WTC11 (cell line): ENCODE measurements around the gene ROPN1L. TPM values are rescaled to one million over a fixed set of nuclear protein-coding genes. Genes with fewer than 3 reads are reported as not detected.

Experiments
- ATAC-seq: fragments of 200-7000 bp; cut with Tn5 transposase; 2 replicates; pipeline ENCODE4 v1.10.0; 2021; ENCODE audit warnings: mild to moderate bottlenecking, moderate library complexity
- CTCF ChIA-PET: fragments of 300-600 bp; sonication (Branson Sonifier 250); formaldehyde crosslinking; loops from one replicate; lab custom pipeline; 2021; ENCODE audit warnings: antibody characterized with exemption; lab: Charles Lee
- POLR2A ChIA-PET: fragments of 350-600 bp; sonication (Branson Sonifier 250); formaldehyde crosslinking; loops from one replicate; lab custom pipeline; 2021; ENCODE audit warnings: antibody characterized with exemption; lab: Charles Lee
- DNase-seq: peaks from one replicate; pipeline ENCODE4 v3.0.0; 2021; ENCODE audit warnings: low spot score
- H3K27ac Mint-ChIP-seq: 2 replicates; pipeline ENCODE4 v1.8.0; 2021; ENCODE audit warnings: mixed read lengths
- H3K27me3 Mint-ChIP-seq: 2 replicates; pipeline ENCODE4 v1.8.0; 2021; ENCODE audit warnings: low read depth, mild to moderate bottlenecking, moderate library complexity, mixed read lengths
- H3K36me3 Mint-ChIP-seq: 2 replicates; pipeline ENCODE4 v1.8.0; 2021; ENCODE audit warnings: mixed read lengths
- H3K4me1 Mint-ChIP-seq: 2 replicates; pipeline ENCODE4 v1.8.0; 2022; ENCODE audit warnings: mixed read lengths
- H3K4me3 Mint-ChIP-seq: 2 replicates; pipeline ENCODE4 v1.8.0; 2021; ENCODE audit warnings: mild to moderate bottlenecking, moderate library complexity, mixed read lengths
- H3K9me3 Mint-ChIP-seq: 2 replicates; pipeline ENCODE4 v1.8.0; 2021; ENCODE audit warnings: mixed read lengths
- CTCF ChIP-seq: fragments of 200-600 bp; IDR thresholded peaks from 2 replicates; pipeline ENCODE4 v1.8.0; 2022; ENCODE audit warnings: antibody characterized with exemption
- FOXK1 ChIP-seq: sonication (generic); formaldehyde crosslinking; IDR thresholded peaks from 2 replicates; pipeline ENCODE4 v1.8.0; 2022; ENCODE audit warnings: mild to moderate bottlenecking, moderate library complexity, missing genetic modification reagents
- GABPB1 ChIP-seq: sonication (generic); formaldehyde crosslinking; IDR thresholded peaks from 2 replicates; pipeline ENCODE4 v1.8.1; 2023; ENCODE audit warnings: mild to moderate bottlenecking, missing genetic modification reagents
- GTF2I ChIP-seq: fragments of 250-450 bp; sonication (Bioruptor Pico); conservative IDR thresholded peaks from 2 replicates; pipeline ENCODE4 v1.4.0; 2021; ENCODE audit warnings: mild to moderate bottlenecking
- JAZF1 ChIP-seq: fragments of 250-450 bp; sonication (Bioruptor Pico); IDR thresholded peaks from 2 replicates; pipeline ENCODE4 v1.9.0; 2021; ENCODE audit warnings: moderate library complexity, mild to moderate bottlenecking, inconsistent platforms
- NFATC4 ChIP-seq: fragments of 250-450 bp; sonication (Bioruptor Pico); IDR thresholded peaks from 2 replicates; pipeline ENCODE4 v1.9.0; 2021; ENCODE audit warnings: mild to moderate bottlenecking
- PRDM15 ChIP-seq: sonication (generic); formaldehyde crosslinking; IDR thresholded peaks from 2 replicates; pipeline ENCODE4 v1.8.0; 2022; ENCODE audit warnings: missing genetic modification reagents
- PREB ChIP-seq: sonication (generic); formaldehyde crosslinking; IDR thresholded peaks from 2 replicates; pipeline ENCODE4 v1.8.1; 2022; ENCODE audit warnings: mild to moderate bottlenecking, missing genetic modification reagents, moderate library complexity, borderline replicate concordance
- RORB ChIP-seq: fragments of 250-450 bp; sonication (Bioruptor Pico); IDR thresholded peaks from 2 replicates; pipeline ENCODE4 v1.9.0; 2021; ENCODE audit warnings: mild to moderate bottlenecking
- TEAD4 ChIP-seq: sonication (generic); formaldehyde crosslinking; IDR thresholded peaks from 2 replicates; pipeline ENCODE4 v1.8.0; 2022; ENCODE audit warnings: mild to moderate bottlenecking, missing genetic modification reagents
- ZNF219 ChIP-seq: sonication (generic); formaldehyde crosslinking; IDR thresholded peaks from 2 replicates; pipeline ENCODE4 v1.8.0; 2023; ENCODE audit warnings: missing genetic modification reagents, mild to moderate bottlenecking, borderline replicate concordance
- total RNA-seq: library from RNA; stranded (reverse); gene quantifications from 3 replicates; pipeline ENCODE4 v1.2.3, GENCODE V29; 2021
- TF ChIP-seq, protein P1 (sequence below): fragments of 250-450 bp; sonication (Bioruptor Pico); IDR thresholded peaks from 2 replicates; pipeline ENCODE4 v1.9.0; 2021; ENCODE audit warnings: mild to moderate bottlenecking
- TF ChIP-seq, protein P2 (sequence below): sonication (generic); formaldehyde crosslinking; IDR thresholded peaks from 2 replicates; pipeline ENCODE4 v1.8.1; 2023; ENCODE audit warnings: mild to moderate bottlenecking, missing genetic modification reagents, moderate library complexity
- TF ChIP-seq, protein P3 (sequence below): sonication (generic); formaldehyde crosslinking; IDR thresholded peaks from 2 replicates; pipeline ENCODE4 v1.8.0; 2023; ENCODE audit warnings: missing genetic modification reagents
- TF ChIP-seq, protein P4 (sequence below): sonication (generic); formaldehyde crosslinking; IDR thresholded peaks from 2 replicates; pipeline ENCODE4 v1.8.1; 2023; ENCODE audit warnings: mild to moderate bottlenecking, missing genetic modification reagents, borderline replicate concordance

ROPN1L gene
- total RNA-seq, 1 experiment from 2014 or later: not detected

DNA sequence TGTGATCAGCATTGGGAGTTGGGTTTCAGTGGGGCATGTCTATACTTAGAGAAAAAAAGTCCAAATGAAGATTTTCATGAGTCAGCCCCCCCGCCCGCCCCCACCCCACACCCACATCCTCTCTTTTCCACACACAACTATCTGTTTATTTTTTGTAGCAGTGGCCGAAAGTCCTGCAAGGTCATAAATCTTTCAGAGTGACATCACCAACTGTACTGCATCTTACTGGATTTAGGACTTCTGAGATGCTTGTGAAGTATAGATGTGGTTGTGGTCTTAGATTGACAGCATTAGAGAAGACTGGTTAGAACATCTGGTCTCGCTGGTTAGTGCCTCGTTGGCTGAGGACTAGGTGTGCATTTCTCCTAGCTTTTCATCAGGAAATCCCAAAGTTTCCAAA, 7.3 kb upstream of the ROPN1L start:
- peaks cover 31% of the 10 kb centered on the region for H3K36me3 Mint-ChIP-seq

GRCh38 chr5:10438301-10438700, 3.4 kb upstream of the ROPN1L start:
- Mint-ChIP-seq H3K36me3 (peaks cover 13% of the 10 kb centered on the region), H3K27ac (no peak overlapping the region), H3K9me3 (no peaks in the 10 kb centered on the region), H3K4me3 (no peak overlapping the region), H3K27me3 (peaks cover 25% of the 10 kb centered on the region), H3K4me1 (peaks cover 9% of the 10 kb centered on the region)
- ATAC-seq: no peak
- ChIA-PET POLR2A (no interaction called here), CTCF (interaction anchor here (2.4 kb wide), 1 partner anchor 154 kb away, joined by 6 read pairs; no protein-coding TSS in a partner anchor)
- no peak for DNase-seq
- TF ChIP-seq NFATC4 (CRISPR knock-in tag): no peak
- TF ChIP-seq CTCF: no peak
- TF ChIP-seq PREB: no peak
- TF ChIP-seq GTF2I (CRISPR knock-in tag): no peak
- TF ChIP-seq, protein P1, sequence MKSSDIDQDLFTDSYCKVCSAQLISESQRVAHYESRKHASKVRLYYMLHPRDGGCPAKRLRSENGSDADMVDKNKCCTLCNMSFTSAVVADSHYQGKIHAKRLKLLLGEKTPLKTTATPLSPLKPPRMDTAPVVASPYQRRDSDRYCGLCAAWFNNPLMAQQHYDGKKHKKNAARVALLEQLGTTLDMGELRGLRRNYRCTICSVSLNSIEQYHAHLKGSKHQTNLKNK (CRISPR knock-in tag): no peak
- TF ChIP-seq RORB (CRISPR knock-in tag): no peak
- TF ChIP-seq FOXK1: no peak
- no peak for TF ChIP-seq JAZF1 (CRISPR knock-in tag)
- TF ChIP-seq PRDM15: no peak

More for the DNA sequence above, 7.3 kb upstream of the ROPN1L start:
- DNase-seq (no peak), ATAC-seq (no peak)
- TF ChIP-seq, protein P2, sequence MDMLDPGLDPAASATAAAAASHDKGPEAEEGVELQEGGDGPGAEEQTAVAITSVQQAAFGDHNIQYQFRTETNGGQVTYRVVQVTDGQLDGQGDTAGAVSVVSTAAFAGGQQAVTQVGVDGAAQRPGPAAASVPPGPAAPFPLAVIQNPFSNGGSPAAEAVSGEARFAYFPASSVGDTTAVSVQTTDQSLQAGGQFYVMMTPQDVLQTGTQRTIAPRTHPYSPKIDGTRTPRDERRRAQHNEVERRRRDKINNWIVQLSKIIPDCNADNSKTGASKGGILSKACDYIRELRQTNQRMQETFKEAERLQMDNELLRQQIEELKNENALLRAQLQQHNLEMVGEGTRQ (CRISPR knock-in tag): no peak
- TF ChIP-seq, protein P3, sequence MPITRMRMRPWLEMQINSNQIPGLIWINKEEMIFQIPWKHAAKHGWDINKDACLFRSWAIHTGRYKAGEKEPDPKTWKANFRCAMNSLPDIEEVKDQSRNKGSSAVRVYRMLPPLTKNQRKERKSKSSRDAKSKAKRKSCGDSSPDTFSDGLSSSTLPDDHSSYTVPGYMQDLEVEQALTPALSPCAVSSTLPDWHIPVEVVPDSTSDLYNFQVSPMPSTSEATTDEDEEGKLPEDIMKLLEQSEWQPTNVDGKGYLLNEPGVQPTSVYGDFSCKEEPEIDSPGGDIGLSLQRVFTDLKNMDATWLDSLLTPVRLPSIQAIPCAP: no peak
- no peak for TF ChIP-seq FOXK1
- no peak for TF ChIP-seq GABPB1 (CRISPR knock-in tag)
- no peak for TF ChIP-seq ZNF219 (CRISPR knock-in tag)
- TF ChIP-seq, protein P4, sequence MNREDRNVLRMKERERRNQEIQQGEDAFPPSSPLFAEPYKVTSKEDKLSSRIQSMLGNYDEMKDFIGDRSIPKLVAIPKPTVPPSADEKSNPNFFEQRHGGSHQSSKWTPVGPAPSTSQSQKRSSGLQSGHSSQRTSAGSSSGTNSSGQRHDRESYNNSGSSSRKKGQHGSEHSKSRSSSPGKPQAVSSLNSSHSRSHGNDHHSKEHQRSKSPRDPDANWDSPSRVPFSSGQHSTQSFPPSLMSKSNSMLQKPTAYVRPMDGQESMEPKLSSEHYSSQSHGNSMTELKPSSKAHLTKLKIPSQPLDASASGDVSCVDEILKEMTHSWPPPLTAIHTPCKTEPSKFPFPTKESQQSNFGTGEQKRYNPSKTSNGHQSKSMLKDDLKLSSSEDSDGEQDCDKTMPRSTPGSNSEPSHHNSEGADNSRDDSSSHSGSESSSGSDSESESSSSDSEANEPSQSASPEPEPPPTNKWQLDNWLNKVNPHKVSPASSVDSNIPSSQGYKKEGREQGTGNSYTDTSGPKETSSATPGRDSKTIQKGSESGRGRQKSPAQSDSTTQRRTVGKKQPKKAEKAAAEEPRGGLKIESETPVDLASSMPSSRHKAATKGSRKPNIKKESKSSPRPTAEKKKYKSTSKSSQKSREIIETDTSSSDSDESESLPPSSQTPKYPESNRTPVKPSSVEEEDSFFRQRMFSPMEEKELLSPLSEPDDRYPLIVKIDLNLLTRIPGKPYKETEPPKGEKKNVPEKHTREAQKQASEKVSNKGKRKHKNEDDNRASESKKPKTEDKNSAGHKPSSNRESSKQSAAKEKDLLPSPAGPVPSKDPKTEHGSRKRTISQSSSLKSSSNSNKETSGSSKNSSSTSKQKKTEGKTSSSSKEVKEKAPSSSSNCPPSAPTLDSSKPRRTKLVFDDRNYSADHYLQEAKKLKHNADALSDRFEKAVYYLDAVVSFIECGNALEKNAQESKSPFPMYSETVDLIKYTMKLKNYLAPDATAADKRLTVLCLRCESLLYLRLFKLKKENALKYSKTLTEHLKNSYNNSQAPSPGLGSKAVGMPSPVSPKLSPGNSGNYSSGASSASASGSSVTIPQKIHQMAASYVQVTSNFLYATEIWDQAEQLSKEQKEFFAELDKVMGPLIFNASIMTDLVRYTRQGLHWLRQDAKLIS (CRISPR knock-in tag): no peak
- no peak for TF ChIP-seq TEAD4 (CRISPR knock-in tag)
- H3K4me1 Mint-ChIP-seq: no peaks in the 10 kb centered on the region
- no peaks in the 10 kb centered on the region for H3K27me3 Mint-ChIP-seq
- ChIA-PET CTCF (interaction anchor here (0.5 to 1.2 kb wide), 2 partner anchors 11 to 193 kb away, joined by 3 read pairs; no protein-coding TSS in a partner anchor), POLR2A (no interaction called here)
- H3K9me3 Mint-ChIP-seq: no peaks in the 10 kb centered on the region
- no peak overlapping the region for H3K4me3 Mint-ChIP-seq
- H3K27ac Mint-ChIP-seq: no peak overlapping the region
